ENCODE data around the gene TAAR2.
"Not testable (repeated sequence)": the region's sequence is repeated elsewhere in the genome, so short reads cannot be mapped to it uniquely, and the experiment has no call there.

Gene TAAR2, protein sequence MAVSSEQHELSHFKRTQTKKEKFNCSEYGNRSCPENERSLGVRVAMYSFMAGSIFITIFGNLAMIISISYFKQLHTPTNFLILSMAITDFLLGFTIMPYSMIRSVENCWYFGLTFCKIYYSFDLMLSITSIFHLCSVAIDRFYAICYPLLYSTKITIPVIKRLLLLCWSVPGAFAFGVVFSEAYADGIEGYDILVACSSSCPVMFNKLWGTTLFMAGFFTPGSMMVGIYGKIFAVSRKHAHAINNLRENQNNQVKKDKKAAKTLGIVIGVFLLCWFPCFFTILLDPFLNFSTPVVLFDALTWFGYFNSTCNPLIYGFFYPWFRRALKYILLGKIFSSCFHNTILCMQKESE

DNA sequence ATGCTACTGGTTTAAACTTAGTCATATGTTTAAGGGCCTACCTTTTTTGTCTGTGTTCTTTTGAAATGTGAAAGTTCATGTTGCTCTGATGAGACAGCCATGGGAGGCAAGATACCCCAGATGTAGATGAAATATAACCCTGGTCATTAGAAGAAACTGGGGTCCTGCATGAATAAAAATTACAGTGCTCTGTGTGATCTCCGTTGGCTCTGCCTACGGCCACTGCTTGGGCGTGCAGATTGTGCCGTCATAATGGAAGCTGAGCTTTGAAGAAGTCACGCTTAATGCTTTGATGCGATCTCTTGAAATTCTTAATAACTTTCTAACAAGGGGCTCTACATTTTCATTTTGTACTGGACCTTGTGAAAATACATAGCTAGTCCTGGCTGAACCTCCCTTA, at the start of gene TAAR2:
Gene TAAR2, minus strand, starts transcription at position 101 of the 400 bp plus-strand sequence. Its CDS starts 0 bp downstream, at position 101.
- no peak for DNase-seq

DNA sequence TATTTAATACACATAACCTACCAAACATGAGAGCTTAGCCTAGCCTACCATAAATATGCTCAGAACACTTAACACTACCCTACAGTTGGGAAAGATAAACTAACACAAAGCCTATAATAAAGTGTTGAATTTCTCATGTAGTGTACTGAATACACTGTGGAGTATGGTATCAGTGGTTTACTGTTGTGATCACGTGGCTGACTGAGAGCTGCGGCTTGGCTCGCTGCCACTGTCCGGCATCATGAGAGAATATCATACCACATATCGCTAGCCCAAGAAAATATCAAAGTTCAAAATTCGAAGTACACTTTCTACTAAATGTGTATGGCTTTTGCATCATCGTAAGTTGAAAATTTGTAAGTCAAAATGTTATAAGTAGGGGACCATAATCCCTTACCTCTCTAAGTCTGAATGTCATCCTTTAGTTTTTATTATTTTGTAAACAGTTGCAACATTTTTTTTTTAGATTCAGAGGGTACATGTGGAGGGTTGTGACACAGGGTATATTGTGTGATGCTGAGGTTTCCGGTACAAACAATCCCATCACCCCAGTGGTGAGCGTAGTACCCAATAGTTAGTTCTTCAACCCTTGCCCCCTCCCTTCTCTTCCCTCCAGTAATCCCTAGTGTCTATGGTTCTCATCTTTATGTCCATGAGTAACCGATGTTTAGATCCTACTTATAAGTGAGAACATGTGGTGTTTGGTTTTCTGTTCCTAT, 49.5 kb upstream of the TAAR2 start:
- DNase-seq, result no peak

DNA sequence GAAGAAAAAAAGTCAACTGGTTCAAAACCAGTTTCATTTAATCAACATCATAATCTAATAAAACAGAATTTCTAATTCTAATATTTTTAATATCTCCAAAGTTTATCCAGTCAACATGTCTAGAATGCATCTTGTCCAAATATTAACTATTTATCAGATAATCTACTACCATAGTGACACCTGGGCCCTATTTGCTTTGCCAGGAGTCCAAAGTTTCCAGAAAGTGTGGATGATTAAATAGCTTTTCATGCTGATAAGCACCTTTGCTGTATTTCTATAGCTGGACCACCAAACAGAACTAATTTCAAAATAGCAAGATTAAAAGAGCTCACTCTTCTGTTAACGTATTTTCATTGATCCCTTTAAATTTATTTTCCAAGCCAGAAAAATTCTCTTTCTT, 47.2 kb upstream of the TAAR2 start:
- no peak for DNase-seq

DNA sequence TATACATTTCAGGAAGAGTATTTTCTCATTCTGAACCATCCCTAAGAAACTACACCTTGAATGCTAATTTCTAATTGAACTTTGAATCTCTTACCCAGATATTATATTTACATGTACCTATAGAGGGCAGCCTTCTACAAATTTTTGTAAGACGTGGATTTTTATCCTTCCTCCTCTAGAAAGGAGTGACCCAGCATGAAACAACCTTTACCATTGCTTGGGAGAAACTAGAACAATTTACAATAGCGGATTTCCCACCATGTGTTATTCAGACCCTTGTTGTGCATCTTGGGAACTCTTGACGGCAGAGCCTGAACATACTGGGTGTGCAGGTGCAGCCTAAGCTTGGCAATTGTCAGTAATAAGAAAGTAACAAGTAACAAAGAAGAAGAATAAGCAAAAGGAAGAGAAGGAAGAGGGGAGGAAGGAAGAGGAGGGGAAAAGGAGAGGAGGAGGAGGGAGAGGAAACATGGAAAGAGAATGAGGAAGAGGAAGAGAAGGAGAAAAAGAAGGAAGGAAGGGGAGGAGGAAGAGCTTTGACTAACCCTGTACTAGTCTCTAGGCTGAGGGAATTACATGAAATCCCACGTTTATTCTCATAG, 45.7 kb upstream of the TAAR2 start:
- peak; percentile 55 for DNase-seq

DNA sequence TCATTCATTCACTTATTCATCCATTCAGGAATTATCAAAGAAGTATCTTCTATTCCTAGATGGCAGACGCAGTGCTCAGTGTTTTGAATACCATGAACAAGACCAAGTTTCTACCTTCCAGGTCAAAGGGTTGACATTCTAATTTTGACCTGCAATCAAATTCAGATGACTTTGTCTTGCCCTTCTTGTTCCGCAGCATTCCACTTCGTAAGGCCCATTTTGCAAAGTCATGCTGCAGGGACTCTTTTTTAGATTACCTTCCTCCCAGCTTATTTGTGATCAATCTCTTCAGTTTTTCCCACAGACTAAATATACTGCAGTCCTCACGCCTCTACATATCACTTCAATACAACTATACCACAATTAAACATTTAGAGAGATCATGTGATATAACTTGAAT, 42.0 kb upstream of the TAAR2 start:
- no peak for DNase-seq

DNA sequence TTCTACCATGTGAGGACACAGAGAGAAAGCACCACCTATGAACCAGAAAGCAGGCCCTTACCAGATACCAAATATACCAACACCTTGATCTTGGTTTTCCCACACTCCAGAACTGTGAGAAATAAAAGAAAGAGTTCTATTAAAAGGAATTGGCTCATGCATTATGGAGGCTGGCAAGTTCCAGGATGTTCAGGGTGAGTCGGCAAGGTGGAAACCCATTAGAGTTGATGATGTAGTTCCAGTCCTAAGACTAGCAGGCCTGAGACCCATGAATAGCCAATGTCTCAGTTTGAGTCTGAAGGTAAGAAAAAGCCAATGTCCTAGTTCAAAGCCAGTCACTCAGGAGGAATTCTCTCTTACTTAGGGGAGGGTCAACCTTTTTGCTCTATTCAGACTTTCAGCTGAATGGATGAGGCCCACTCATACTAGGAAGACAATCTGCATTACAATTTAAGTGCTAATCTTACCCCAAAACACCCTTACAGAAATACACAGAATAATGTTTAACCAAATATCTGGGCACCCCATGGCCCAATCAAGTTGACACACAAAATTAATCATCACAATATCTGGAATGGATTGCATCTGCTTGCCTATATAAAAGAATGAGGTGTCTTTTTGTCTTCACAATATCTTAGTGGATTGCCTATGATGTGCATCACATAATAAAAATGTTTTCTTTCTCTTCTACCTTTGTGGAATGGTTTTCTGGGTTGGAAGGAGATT, 40.4 kb upstream of the TAAR2 start:
- no peak for DNase-seq

DNA sequence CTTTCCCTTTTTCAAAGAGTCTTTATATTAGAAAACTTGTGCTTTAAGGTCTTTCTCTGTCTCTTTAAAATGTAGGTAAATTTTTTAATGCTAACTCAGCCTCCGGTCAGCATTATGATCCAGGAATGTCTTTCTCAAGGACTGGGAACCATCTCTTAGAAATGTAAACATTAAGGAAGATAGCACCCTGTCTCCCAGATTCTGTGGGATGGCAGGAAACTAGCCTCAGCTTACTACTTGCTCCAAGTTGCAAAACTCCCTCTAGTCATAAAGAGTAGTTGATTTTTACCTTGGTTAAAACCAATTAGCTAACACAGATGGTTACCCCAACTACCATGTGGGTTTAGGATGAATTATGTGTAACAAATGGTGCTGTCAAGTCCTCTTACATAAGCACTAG, 39.6 kb upstream of the TAAR2 start:
- DNase-seq, result no peak

DNA sequence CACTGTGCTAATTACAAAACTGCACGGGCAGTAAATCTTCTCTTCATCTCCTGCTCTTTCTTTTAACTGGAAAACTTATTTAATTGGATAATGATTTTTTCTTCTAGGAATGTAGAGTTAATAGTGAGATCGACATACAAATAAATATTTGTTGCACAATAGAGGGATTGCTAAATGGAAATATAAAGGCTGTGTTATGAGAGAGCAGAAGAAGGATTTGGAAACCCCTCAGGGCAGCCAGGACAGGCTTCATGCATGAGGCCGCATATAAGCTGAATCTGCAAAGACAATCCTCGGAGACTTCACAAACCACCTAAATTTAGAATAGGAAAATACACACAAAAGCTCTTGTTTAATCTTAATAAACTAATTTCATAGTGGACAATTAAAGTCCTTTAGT, 37.8 kb upstream of the TAAR2 start:
- DNase-seq, result no peak

DNA sequence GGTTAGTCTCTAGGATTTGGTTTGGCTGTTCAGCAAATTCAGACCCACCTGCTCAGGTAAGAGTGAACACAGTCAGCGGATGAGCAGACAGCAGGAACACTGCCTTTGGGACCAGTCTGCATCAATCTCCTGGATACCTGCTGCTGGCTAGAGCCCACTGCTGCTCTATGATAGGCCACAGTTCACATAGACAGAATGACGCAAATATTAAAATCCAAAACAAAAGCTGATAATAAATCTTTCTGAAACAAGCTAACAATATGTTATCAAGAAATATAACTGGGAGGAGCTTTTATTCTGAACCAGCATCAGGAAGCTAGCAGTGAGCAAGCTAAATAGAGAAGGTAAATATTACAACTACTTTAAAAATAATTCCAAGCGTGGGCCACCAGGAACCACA, 35.0 kb upstream of the TAAR2 start, which contains the start of gene TAAR1:
Gene TAAR1, minus strand, starts transcription at position 101 of the 400 bp plus-strand sequence. CDS start 13,179 bp downstream, outside the sequence.
- no peak for DNase-seq

DNA sequence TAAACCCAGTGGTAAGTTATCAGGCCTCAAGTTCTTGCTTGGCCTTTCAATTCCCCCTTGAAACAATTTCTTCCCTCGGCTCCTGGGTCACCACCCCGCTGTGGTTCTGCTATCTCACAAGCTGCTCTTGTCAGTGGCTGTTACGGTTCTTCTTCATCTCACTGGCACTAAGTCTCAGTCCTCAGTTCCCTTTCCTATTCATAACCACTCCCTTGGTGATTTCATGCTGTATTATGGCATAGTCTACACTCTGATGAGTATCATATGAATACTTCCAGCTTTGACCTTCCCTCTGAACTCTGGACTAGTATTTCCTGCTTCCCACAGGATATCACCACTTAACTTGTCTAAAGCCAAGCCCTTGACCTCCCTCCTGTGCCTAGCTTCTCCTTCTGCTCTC, 27.0 kb upstream of the TAAR2 start:
- no peak for DNase-seq

DNA sequence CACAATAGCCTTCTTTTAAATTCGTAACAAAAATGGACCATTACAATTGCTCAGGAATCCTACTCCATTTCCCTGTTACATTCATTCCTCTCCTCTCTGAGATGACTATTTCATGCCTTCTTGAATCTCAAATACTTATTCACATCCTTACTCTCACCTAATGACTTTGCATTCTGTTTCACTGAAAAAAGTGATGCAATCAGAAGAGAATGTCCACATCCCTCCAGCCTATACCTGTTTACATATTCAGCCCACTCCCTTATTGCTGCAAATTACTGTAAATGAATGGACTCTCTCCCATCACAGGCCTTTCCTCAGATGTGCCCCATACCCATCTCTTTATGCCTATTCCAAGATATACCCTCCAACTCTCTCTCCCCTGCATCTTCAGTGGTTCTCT, 26.4 kb upstream of the TAAR2 start:
- DNase-seq, result no peak

DNA sequence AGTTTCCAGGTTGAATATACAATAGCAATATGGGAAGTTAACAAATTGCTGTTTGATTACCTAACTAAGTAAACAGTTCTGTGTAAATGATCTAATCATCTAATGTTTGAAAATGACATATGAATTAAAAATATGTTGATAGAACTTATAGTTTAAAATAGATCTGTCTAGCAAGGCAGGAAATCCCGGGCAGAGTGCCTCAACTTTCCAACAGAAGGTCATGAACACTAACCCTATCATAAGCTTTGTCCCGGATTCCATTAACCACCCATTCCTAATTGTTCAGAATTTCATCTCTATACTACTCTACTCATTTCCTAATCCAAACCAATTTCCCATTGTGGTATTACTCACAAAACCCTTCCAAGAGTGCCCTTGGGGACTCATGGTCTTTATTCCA, 24.8 kb upstream of the TAAR2 start:
- DNase-seq, result no peak

DNA sequence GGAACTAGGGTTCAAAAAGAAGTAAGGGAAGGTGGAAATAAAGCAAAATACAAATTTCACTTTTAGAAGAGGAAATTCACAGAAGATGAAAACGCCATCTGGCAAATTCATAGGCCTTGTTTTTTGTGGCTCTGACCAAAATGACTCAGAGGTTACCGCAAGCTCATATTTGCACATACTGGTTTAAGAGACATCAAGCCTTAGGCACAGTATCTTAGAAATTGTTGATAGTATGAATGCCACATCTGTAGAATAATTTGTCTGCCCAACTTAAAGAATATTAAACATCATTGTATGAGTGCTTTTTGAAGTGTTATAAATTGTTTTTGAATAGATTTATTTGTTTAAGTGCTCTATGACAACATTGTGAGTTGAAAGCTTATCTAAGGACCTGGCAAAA, 24.3 kb upstream of the TAAR2 start:
- DNase-seq, result peak; percentile 64

DNA sequence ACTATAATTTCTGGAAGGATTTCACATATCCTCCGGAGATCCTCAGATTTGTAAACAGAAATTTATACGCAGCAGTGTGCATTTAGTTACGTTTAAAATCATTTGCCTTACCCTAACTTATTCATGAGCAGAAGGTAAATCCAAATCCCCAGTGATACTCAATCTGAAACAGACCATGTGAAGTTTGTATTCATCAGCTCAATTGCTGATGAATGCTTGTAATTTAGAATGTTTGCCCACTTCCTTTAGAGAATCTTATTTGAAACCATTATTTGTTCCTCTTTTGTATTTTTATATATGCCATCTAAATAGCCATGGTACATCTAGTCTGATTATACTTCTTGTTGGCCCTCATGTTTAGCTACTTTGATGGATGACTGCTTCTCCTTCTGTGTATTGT, 19.5 kb upstream of the TAAR2 start:
- no peak for DNase-seq

DNA sequence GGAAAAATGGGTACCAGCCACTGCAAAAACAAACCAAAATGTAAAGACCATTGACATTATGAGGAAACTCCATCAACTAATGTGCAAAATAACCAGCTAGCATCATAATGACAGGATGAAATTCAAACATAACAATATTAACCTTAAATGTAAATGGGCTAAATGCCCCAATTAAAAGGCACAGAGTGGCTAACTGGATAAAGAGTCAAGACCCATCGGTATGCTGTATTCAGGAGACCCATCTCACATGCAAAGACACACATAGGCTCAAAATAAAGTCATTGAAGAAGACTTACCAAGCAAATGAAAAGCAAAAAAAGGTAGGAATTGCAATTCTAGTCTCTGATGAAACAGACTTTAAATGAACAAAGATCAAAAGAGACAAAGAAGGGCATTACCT, 13.1 kb upstream of the TAAR2 start:
- DNase-seq, result not testable (repeated sequence)

DNA sequence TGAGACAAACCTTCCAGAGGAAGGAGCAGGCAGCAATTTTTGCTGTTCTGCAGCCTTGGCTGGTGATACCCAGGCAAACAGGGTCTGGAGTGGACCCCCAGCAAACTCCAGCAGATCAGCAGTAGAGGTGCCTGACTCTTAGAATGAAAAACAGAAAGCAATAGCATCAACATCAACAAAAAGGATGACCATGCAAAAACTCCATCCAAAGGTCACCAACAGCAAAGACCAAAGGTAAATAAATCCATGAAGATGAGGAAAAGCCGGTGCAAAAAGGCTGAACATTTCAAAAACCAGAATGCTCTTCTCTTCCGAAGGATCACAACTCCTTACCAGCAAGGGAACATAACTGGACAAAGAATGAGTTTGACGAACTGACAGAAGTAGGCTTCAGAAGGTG, 11.8 kb upstream of the TAAR2 start:
- not testable (repeated sequence) for DNase-seq

DNA sequence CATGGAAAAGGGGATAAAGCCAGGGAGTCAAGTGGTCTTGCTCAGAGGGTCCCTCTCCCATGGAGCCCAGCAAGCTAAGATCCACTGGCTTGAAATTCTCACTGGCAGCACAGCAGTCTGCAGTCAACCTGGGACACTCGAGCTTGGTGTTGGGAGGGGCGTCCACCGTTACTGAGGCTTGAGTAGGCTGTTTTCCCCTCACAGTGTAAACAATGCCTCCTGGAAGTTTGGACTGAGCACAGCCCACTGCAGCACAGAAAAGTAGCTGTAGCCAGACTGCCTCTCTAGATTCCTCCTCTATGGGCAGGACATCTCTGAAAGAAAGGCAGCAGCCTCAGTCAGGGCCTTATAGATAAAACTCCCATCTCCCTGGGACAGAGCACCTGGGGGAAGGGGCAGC, 11.2 kb upstream of the TAAR2 start:
- not testable (repeated sequence) for DNase-seq

DNA sequence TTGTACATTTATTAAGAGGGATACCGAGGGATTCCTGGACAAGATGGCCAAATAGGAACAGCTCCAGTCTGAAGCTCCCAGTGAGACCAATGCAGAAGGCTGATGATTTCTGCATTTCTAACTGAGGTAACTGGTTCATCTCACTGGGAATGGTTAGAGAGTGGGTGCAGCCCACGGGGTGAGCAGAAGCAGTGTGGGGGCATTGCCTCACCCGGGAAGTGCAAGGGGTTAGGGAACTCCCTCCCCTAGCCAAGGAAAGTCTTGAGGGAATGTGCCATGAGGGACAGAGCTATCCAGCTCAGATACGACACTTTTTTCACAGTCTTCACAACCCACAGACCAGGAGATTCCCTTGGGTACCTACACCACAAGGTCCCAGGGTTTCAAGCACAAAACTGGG, 10.7 kb upstream of the TAAR2 start:
- no peak for DNase-seq

DNA sequence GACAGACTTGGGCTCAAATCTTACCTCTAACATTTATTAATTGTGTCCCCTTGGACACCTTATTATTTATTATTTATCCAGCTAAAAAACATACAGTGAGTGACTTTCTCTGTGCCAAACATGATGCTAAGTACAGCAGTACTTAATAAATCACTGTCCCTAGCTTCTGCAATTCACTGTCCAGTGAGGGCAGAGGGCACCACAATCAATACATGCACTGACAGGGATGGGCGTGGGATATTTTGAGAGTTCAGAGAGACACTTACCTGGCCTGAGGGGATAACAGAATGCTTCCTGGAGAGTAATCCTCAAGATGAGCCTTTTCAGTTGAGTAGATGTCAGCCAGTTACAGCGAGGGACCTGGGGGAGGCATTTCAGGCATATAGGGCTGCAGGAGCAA, 9.3 kb upstream of the TAAR2 start:
- DNase-seq, result no peak

DNA sequence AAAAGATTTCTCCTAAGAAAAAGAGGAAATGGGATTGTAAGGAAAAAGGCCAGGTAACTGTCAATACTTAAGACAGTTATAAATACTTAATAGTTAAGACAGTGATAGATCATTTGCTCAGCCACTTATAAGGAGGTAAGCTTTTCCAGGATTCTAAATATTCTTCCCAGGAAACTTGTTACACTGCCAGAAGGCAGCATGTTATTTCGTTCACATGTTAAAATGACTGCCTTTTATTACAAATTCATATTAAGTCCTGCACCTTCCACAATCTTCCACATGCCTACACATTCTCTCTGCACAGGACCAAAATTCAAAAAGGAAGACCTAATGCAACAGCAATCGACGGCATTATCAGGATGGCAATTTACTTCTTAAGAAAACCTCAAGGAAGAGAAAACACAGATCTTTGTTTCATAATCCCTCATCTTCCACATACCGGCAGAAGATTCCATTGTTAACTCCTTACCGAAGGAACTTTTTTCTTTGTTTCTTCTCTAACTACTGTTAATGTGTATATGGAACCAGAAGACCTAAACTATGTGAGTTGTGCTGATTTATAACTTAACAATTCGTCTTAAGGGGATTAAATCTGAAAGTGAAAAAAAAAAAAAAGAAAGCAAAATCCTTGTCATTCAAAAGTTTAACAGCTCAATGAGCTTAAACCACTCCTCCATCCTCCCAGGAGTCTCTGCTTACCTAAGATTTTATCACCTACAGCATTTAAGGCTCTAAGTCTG, 799 bp downstream of the TAAR2 start:
- DNase-seq, result no peak

DNA sequence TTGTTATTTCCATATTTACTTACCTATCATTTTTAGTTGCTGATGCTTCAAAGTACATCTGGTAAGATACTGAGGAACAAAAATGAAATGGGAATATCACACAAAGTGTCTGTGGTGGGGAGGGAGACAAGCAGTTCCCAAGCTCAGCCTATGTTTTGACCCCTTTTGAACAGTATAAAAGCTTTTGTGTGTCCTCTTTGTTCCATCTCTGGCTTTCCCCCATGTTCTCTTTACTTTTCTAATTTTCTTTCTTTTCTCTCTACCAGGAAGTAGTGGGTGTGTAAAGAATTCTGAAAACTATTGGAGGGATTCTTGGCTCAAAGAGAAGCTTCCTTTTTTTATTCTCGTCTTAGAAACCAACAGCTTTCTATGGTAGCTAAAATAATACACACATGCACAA, 7.4 kb downstream of the TAAR2 start:
- DNase-seq, result no peak

DNA sequence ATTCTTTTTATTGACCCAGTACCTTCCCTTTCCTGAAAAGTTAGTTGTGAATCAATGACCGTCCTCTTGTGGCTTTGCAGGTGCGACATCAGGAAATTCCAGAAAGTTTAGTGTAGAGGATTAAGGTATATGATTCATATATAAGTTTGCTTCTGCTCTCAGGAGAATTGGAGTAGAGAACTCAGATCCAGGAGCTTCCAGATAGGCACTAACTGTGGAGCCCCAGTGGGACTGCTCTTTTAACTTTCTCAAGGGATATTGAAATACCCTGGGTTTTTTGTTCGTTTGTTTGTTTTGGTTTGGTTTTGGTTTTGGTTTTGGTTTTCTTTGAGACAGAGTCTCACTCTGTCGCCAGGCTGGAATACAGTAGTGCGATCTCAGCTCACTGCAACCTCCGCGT, 9.5 kb downstream of the TAAR2 start:
- no peak for DNase-seq
